NCI-H1105 treated with DMSO at 0.1 percent for 48 hours (cell line): ENCODE data around the gene SIAE.

Source experiments
- DNase-seq: peaks from one replicate; lab custom pipeline; 2025; lab: John Stamatoyannopoulos, UW

The SIAE gene

GRCh38 chr11:124663861-124664260, 9.7 kb downstream of the SIAE start:
- no peak for DNase-seq

GRCh38 chr11:124662106-124662505, 11.4 kb downstream of the SIAE start:
- DNase-seq = no peak

- no peak for DNase-seq
Observed at GRCh38 chr11:124661553-124661952, 12.0 kb downstream of the SIAE start.

- DNase-seq = no peak
Observed at GRCh38 chr11:124658986-124659385, 14.6 kb downstream of the SIAE start.

GRCh38 chr11:124658501-124658900, 15.0 kb downstream of the SIAE start:
- no peak for DNase-seq

GRCh38 chr11:124657904-124658303, 15.6 kb downstream of the SIAE start:
- peak; percentile 42 for DNase-seq

- peak; percentile 87 for DNase-seq
Observed at GRCh38 chr11:124656774-124657630, 16.5 kb downstream of the SIAE start.

- no peak for DNase-seq
Observed at GRCh38 chr11:124648610-124649009, 24.9 kb downstream of the SIAE start.

GRCh38 chr11:124646148-124646547, 27.4 kb downstream of the SIAE start:
- DNase-seq = no peak

GRCh38 chr11:124644426-124645280, 28.9 kb downstream of the SIAE start:
- peak; percentile 87 for DNase-seq

- no peak for DNase-seq
Observed at GRCh38 chr11:124643605-124644425, 29.7 kb downstream of the SIAE start.

GRCh38 chr11:124643042-124643604, 30.4 kb downstream of the SIAE start:
- no peak for DNase-seq

- no peak for DNase-seq
Observed at GRCh38 chr11:124642628-124643027, 30.9 kb downstream of the SIAE start.

- DNase-seq = no peak
Observed at GRCh38 chr11:124640666-124641065, 32.9 kb downstream of the SIAE start.

GRCh38 chr11:124639186-124639585, 34.4 kb downstream of the SIAE start:
- no peak for DNase-seq

GRCh38 chr11:124638500-124638899, 35.0 kb downstream of the SIAE start:
- no peak for DNase-seq

GRCh38 chr11:124635932-124636331, 37.6 kb downstream of the SIAE start:
- no peak for DNase-seq

- DNase-seq = no peak
Observed at GRCh38 chr11:124633355-124633754, 40.2 kb downstream of the SIAE start.

GRCh38 chr11:124629961-124630360, 43.6 kb downstream of the SIAE start:
- DNase-seq = no peak

- DNase-seq = no peak
Observed at GRCh38 chr11:124627546-124627945, 46.0 kb downstream of the SIAE start.

- no peak for DNase-seq
Observed at GRCh38 chr11:124625504-124626168, 47.9 kb downstream of the SIAE start.
